Measurements from ENCODE around the gene PDZRN4.

The PDZRN4 gene

DNA sequence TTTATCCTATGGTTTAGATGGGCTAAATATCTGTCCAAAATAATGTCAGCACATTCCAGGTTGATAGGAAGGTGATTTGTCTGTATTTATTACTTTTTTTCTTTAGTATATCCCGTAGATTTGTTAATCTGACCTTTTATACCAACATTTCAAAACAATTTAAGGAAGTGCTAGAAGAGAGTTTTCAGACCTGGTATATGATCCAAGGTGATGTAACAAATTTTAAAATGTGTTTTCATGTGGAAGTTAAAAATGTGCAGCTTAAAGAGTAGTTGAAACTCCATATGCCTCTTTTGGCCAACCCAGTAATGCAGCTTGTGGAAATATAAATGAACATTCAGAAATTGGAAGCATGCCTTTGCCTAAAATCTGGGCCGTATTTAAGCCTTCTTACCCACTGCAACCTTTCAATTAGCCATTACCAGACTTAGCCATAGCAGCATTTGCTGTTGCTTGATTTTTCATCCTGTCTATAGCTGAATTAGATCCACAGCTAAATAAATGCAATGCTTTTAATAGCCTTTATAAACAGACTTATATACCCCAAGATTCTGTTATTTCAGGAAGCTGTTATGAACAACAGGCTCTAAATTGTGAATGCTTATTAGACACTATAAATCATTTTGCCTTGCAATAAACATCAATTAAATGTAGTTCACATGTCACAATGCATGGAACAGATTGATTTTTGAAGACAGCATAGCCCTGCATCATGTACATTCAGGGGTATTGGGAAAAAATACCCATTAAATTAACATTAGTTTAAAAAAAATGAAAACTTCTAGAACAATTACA is 271.2 kb downstream of the PDZRN4 start:
- TF ChIP-seq, protein P1, sequence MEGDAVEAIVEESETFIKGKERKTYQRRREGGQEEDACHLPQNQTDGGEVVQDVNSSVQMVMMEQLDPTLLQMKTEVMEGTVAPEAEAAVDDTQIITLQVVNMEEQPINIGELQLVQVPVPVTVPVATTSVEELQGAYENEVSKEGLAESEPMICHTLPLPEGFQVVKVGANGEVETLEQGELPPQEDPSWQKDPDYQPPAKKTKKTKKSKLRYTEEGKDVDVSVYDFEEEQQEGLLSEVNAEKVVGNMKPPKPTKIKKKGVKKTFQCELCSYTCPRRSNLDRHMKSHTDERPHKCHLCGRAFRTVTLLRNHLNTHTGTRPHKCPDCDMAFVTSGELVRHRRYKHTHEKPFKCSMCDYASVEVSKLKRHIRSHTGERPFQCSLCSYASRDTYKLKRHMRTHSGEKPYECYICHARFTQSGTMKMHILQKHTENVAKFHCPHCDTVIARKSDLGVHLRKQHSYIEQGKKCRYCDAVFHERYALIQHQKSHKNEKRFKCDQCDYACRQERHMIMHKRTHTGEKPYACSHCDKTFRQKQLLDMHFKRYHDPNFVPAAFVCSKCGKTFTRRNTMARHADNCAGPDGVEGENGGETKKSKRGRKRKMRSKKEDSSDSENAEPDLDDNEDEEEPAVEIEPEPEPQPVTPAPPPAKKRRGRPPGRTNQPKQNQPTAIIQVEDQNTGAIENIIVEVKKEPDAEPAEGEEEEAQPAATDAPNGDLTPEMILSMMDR (IDR thresholded peaks at IDR 0.05; ENCODE audit: control insufficient read depth, extremely low read depth, insufficient read depth), result no peak
- no peak for DNase-seq (ENCODE audit: low read depth)
- no peak overlapping the region for H3K4me3 ChIP-seq (ENCODE audit: low read depth, low read length)

DNA sequence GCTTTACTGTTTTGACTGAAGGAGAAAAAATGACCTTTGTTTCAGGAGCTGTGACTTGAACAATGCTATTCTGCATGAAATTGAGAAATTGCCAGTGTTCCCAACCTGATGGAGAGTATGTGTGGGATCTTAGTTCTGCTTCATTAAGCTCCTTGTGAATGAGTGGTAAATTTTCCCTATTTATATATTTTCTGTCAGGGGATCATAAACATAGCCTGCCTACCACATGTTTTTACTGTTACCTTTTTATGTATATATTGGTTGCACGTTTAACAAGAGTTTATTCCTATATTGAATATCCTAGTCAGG is 271.7 kb downstream of the PDZRN4 start:
- TF ChIP-seq, protein P1 (IDR thresholded peaks at IDR 0.05; ENCODE audit: control insufficient read depth, extremely low read depth, insufficient read depth), result no peak
- no peak for DNase-seq (ENCODE audit: low read depth)

DNA sequence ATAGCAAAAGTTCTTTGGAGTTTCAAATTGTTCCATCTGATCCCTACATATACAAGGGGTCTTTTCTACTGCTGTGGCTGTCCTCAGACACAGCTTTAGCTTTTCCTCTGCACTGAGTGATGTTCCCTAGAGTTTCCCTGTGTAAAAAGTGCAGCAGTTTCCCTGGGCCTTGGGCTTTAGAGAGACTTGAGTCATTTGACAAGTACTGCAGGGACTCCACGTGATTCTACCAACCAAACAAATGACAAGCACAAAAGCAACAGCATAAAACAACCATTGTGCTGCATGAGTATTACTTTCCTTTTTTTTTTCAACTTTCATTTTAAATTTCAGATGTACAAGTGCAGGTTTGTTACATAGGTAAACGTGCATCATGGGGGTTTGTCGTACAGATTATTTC is 272.8 kb downstream of the PDZRN4 start:
- H3K4me3 ChIP-seq (ENCODE audit: low read depth, low read length), result no peak overlapping the region
- TF ChIP-seq, protein P1 (IDR thresholded peaks at IDR 0.05; ENCODE audit: control insufficient read depth, extremely low read depth, insufficient read depth), result no peak
- no peak for DNase-seq (ENCODE audit: low read depth)

More for the DNA sequence above, 271.7 kb downstream of the PDZRN4 start:
- no peak overlapping the region for H3K4me3 ChIP-seq (ENCODE audit: low read depth, low read length)

DNA sequence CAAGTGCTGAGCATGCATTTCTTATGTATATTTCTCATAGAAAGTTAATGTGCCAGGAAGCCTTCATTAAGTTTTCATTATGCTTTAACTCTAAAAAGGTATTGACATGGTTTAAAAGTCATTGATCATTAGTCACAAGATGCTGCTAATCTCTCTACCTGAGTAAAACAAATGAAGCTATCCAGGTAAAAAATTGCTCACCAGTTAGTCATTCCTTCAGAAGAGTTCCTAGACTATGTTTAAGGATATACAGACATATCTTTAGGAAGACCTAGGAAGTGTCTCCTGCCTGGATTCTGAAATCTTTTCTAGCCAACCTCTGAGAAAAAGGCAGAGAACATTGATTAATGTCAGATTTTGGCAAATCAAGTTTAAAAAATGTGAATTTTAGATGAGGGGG is 274.2 kb downstream of the PDZRN4 start:
- DNase-seq (ENCODE audit: low read depth), result no peak
- TF ChIP-seq, protein P1 (IDR thresholded peaks at IDR 0.05; ENCODE audit: control insufficient read depth, extremely low read depth, insufficient read depth), result no peak
- H3K4me3 ChIP-seq (ENCODE audit: low read depth, low read length), result no peak overlapping the region

DNA sequence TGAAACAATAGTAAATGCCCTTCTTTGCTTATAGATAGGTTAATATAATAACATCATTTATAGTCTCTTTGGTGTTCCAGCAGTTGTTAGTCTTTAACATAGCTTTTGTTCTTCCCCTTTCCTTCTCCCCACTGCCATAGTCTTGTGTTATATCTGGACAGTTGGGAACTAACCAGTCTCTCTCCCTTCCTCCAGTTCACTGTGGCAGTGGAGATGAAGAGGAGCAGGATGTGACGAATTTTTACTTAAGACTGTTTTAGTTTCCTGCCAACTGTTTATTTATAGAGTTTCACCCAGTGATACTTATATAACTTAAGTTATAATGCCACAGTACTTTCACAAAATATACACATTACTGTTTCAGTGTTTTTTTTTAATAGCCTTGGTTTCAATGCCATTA is 277.4 kb downstream of the PDZRN4 start:
- H3K4me3 ChIP-seq (ENCODE audit: low read depth, low read length), result no peak overlapping the region
- DNase-seq (ENCODE audit: low read depth), result no peak
- TF ChIP-seq, protein P1 (IDR thresholded peaks at IDR 0.05; ENCODE audit: control insufficient read depth, extremely low read depth, insufficient read depth), result no peak

DNA sequence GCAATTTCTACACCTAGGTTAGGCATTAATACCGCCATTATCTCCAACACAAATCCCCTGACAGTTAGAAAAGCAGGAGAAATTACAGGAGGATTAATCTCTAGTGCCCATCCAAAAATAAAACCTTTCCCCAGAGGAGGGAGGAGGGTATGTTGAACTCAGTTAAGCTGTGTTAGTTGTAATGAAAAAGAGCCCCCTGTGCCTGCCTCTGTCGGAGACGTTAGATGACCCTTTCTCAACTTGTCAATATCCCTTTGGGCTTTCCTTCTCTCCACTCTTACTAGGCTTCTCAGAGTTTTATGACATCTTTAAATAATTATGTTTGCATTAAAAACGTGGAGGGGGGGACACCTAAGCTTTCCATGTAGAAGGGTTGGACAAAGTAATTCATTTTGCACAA is 278.2 kb downstream of the PDZRN4 start:
- no peak for DNase-seq (ENCODE audit: low read depth)
- TF ChIP-seq, protein P1 (IDR thresholded peaks at IDR 0.05; ENCODE audit: control insufficient read depth, extremely low read depth, insufficient read depth), result no peak
- no peak overlapping the region for H3K4me3 ChIP-seq (ENCODE audit: low read depth, low read length)

DNA sequence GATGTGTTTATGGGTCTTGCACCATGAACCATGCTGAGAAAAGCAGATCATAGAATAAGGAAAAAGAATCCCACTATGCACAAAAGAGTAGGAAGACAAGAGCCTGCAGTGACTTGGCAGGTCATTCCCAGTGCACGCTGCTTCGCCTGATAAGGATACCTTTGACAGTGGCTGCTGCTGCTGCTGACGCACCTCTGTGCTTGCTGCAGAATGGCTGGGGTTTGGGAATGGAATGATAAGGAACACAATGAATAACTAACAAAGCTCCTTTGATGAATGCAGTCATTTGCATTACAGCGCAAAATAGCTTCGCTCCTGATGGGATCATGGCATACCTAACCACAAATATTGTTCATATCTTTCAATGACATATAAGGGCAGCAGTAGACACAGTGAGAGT is 278.7 kb downstream of the PDZRN4 start:
- TF ChIP-seq, protein P1 (IDR thresholded peaks at IDR 0.05; ENCODE audit: control insufficient read depth, extremely low read depth, insufficient read depth), result no peak
- no peak for DNase-seq (ENCODE audit: low read depth)
- H3K4me3 ChIP-seq (ENCODE audit: low read depth, low read length), result no peak overlapping the region

Data from LNCaP clone FGC (cell line).